Mammary microvascular endothelial cell (primary cell): Measurements from ENCODE around the gene PGS1. TPM values are rescaled to one million over a fixed set of nuclear protein-coding genes. Genes with fewer than 3 reads are reported as not detected.

Source experiments
- total RNA-seq: library from RNA; depleted of rRNA; stranded (reverse); fragments of >200 nt; gene quantifications from 2 replicates; pipeline ENCODE4 v1.2.3, GENCODE V29; 2015

Gene PGS1, protein sequence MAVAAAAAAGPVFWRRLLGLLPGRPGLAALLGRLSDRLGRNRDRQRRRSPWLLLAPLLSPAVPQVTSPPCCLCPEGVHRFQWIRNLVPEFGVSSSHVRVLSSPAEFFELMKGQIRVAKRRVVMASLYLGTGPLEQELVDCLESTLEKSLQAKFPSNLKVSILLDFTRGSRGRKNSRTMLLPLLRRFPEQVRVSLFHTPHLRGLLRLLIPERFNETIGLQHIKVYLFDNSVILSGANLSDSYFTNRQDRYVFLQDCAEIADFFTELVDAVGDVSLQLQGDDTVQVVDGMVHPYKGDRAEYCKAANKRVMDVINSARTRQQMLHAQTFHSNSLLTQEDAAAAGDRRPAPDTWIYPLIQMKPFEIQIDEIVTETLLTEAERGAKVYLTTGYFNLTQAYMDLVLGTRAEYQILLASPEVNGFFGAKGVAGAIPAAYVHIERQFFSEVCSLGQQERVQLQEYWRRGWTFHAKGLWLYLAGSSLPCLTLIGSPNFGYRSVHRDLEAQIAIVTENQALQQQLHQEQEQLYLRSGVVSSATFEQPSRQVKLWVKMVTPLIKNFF
- total RNA-seq: 25.2 and 27.6 TPM in 2 replicates

DNA sequence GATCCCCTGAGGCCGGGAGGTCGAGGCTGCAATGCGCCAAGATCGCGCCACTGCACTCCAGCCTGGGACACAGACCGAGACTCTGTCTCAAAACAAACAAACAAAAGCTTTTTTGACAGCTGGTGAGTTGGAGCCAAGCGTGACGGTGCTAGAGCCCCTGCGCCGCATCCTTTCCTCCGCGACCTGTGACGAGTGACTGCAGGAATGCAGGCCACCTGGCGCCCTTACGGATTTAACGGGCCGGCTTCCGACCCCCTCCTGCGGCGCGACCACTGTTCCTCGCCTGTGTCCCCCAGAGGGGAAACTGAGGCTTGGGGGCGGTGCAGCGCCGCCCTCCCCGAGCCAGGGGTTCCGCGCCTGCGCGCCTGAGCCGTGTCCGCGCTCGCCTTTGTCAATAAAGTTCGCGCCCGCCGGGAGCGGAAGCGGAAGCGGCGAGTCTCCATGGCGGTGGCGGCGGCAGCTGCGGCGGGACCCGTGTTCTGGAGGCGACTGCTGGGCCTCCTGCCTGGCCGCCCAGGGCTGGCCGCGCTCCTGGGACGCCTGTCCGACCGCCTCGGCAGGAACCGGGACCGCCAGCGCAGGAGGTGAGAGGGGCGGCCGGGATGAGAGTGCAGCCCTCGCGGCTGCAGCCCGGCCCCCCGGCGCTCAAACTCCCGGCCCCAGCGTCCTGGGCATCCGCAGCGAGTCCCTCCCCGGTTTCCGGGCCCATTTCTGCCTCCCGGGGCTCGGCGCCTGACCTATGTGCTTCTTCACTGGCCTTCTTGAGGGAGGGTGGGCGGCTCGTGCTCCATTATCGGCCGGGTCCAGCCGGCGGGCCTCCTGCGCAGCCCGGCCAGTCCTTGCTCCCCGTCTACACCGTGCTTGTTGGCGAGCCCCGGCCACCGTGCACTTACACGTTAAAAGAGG is at the start of gene PGS1:
TSS of gene PGS1 (plus strand) at position 425 of the 906 bp plus-strand sequence. CDS start at position 442, 17 bp downstream.

DNA sequence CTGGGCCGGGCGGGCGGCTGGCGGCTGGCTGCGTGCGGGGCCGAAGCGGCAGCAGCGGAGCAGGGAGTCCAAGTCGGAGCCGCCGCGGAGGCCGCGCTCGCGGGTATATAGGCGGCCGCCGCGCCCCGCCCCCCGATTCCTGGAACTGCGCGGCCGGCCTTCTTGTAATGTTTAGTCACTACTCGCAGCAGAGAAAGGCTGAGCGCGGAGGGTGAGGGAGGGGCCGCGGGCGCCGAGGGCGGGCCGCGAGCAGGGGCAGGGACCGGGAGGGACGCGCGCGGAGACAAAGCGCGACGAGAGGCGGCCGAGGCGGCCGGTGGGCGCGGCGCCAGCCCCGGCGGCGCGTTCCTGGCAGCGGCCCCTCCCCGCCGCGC is 18.5 kb upstream of the PGS1 start, which contains the start of gene SOCS3:
TSS of gene SOCS3 (minus strand) at position 81 of the 374 bp plus-strand sequence. CDS start 982 bp downstream, outside the sequence.

Other genes starting within 250 kb of the PGS1 start
- gene TMC6, start 249.9 kb upstream of the PGS1 start, total RNA-seq: 35.5 and 43.2 TPM in 2 replicates
- 0.07 and 0.30 TPM in 2 replicates for gene TMC8, start 247.9 kb upstream of the PGS1 start, total RNA-seq
- not detected in 2 replicates for gene C17orf99, start 232.3 kb upstream of the PGS1 start, total RNA-seq
- 42.8 and 57.6 TPM in 2 replicates for gene SYNGR2, start 210.1 kb upstream of the PGS1 start, total RNA-seq
- 174 and 189 TPM in 2 replicates for gene TK1, start 191.6 kb upstream of the PGS1 start, total RNA-seq
- 31.2 and 36.0 TPM in 2 replicates for gene AFMID, start 191.3 kb upstream of the PGS1 start, total RNA-seq
- gene BIRC5, start 164.4 kb upstream of the PGS1 start, total RNA-seq: 68.9 and 105 TPM in 2 replicates
- not detected in 2 replicates for gene TMEM235, start 147.0 kb upstream of the PGS1 start, total RNA-seq
- 42.1 and 42.4 TPM in 2 replicates for gene SOCS3, start 18.6 kb upstream of the PGS1 start, total RNA-seq
- gene DNAH17, start 198.7 kb downstream of the PGS1 start, total RNA-seq: under 0.01 and 0.05 TPM in 2 replicates